HUES48 (cell line): ENCODE data around the gene MYBPHL.
"Not testable (repeated sequence)": the region's sequence is repeated elsewhere in the genome, so short reads cannot be mapped to it uniquely, and the experiment has no call there.

Experiments
- H3K27ac ChIP-seq: one replicate; pipeline ENCODE4 v1.7.0; 2013; ENCODE audit warnings: low read depth, low read length, inconsistent platforms
- H3K27me3 ChIP-seq: 2 replicates; pipeline ENCODE4 v1.6.1; 2013; ENCODE audit warnings: mild to moderate bottlenecking, low read length; ENCODE audit not compliant: control insufficient read depth, insufficient read depth
- H3K36me3 ChIP-seq: 2 replicates; pipeline ENCODE4 v1.6.1; 2013; ENCODE audit warnings: low read length; ENCODE audit not compliant: control insufficient read depth, insufficient read depth
- H3K4me1 ChIP-seq: 2 replicates; pipeline ENCODE4 v1.6.1; 2013; ENCODE audit warnings: mild to moderate bottlenecking, low read length; ENCODE audit not compliant: control insufficient read depth, insufficient read depth
- H3K4me3 ChIP-seq: 2 replicates; pipeline ENCODE4 v1.5.1; 2013; ENCODE audit warnings: mild to moderate bottlenecking, low read depth, low read length
- H3K9ac ChIP-seq: 2 replicates; pipeline ENCODE4 v1.6.1; 2013; ENCODE audit warnings: mild to moderate bottlenecking, low read depth, low read length, moderate library complexity
- H3K9me3 ChIP-seq: 2 replicates; pipeline ENCODE4 v1.6.1; 2013; ENCODE audit warnings: low read length; ENCODE audit not compliant: control insufficient read depth, insufficient read depth

Gene MYBPHL

DNA sequence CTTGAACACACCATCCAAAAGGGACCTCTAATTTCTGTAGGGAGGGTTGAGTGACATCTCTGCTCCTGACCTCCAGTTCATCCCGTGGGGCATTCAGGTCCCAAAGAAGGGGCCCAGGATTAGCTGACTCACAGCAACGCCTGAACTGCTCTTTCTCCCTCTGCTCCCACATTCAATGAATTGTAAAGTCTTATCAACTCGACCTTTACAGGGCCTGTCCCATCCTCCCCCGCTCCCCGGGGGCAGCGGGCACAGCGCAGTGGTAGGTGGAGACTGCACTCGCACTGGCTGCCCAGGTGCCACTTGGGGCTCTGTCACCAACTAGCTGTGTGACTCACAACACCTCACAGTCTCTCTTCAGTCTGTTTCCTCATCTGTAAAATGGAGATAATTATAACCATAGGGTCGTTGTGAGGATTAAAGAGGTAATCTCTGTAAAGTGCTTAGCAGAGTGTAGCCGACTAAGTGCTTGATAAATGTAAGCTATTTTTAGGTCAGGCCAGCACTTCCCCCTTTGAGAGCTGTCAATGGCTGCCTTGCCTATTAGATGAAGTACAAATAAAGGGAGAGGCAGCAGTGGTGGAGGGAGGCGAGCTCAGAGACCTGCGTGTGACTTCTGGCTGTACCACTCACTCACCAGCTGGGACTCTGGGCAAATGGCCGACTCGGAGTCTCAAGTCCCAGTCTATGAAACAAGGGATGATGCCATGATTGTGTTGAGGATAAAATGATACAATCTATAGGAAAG is 637 bp upstream of the MYBPHL start:
- Histone ChIP-seq H3K27ac (no peak overlapping the region), H3K36me3 (peaks cover 6% of the 10 kb centered on the region), H3K9ac (no peak overlapping the region), H3K4me1 (peaks cover 15% of the 10 kb centered on the region; the same call in 1 of the 2 replicates), H3K27me3 (no peaks in the 10 kb centered on the region), H3K9me3 (no peaks in the 10 kb centered on the region), H3K4me3 (no peak overlapping the region)

DNA sequence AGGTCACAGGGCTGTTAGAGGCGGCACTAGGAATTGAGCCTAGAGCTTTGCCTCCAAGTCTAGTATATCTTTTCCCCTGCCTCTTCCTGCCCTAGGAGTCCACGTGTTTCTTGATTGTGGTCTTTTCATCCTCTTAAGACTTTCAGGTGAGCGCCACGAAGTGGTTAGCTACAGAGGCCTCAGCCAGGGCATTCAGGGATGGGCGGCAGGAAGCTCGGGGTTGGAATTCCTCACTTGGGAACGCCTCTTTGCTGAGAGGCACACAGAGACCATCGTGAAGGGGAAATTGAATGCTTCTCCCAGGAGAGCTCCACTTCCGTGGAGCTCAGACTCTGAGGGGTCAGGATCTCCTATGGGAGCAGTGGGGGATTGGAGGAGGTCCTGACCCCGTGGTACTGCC is 820 bp downstream of the MYBPHL start:
- H3K4me1 ChIP-seq, result peaks cover 15% of the 10 kb centered on the region; the same call in 1 of the 2 replicates
- not testable (repeated sequence) for H3K27me3 ChIP-seq, H3K9me3 ChIP-seq, H3K9ac ChIP-seq, H3K36me3 ChIP-seq, H3K4me3 ChIP-seq, H3K27ac ChIP-seq

DNA sequence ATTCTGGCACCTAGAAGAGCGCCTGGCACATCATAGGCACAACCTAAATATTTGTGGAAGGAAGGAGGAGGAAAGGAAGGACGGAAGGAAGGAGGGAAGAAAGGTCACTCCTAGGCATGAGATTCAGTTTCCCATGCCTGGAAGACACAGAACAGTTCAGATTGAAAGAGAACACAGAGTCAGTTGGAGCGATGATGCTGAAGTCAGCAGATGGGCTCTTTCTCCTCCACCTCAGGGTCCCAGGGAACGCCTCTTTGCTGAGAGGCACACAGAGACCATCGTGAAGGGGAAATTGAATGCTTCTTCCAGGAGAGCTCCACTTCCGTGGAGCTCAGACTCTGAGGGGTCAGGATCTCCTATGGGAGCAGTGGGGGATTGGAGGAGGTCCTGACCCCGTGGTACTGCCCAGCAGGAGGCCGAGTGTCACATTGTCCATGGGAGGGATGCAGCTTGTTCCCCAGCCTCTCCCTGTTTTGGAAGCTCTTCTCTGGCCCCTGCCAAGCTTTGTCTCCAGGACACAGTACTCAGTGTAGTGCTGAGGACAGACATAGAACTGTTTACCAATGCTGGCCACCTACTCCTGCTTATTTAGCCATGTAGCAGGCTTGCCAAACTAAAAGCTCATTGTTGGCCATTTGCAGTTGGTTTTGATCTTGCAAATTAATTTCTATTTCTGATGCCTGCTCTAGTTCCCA is 2.4 kb downstream of the MYBPHL start:
- no peak overlapping the region for H3K9ac ChIP-seq
- H3K9me3 ChIP-seq, result no peaks in the 10 kb centered on the region
- no peak overlapping the region for H3K4me3 ChIP-seq
- no peaks in the 10 kb centered on the region for H3K27me3 ChIP-seq
- no peaks in the 10 kb centered on the region for H3K36me3 ChIP-seq
- no peak overlapping the region for H3K27ac ChIP-seq
- peaks cover 15% of the 10 kb centered on the region; the same call in 1 of the 2 replicates for H3K4me1 ChIP-seq

DNA sequence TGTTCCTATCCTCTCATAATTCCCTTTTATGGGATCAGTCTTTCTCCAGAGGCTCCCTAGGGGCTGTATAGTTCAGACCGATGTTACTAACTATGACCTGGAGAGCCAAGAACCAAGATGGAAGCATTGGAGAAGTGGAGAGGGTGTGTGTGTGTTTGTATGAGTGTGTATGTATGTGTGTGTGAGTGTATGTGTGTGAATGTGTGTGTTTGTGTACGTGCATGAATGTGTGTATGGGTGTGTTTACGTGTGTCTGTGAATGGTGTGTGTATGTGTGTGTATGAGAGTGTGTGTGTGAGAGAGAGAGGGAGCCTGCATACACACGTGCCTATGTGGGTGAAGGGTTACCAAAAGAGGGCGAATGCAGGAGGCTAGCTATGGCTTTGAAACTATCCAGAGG is 4.9 kb downstream of the MYBPHL start:
- Histone ChIP-seq H3K4me3 (no peak overlapping the region), H3K27ac (no peak overlapping the region), H3K36me3 (no peaks in the 10 kb centered on the region), H3K9ac (no peak overlapping the region), H3K27me3 (no peaks in the 10 kb centered on the region), H3K4me1 (peaks cover 9% of the 10 kb centered on the region; the same call in 1 of the 2 replicates), H3K9me3 (no peaks in the 10 kb centered on the region)

DNA sequence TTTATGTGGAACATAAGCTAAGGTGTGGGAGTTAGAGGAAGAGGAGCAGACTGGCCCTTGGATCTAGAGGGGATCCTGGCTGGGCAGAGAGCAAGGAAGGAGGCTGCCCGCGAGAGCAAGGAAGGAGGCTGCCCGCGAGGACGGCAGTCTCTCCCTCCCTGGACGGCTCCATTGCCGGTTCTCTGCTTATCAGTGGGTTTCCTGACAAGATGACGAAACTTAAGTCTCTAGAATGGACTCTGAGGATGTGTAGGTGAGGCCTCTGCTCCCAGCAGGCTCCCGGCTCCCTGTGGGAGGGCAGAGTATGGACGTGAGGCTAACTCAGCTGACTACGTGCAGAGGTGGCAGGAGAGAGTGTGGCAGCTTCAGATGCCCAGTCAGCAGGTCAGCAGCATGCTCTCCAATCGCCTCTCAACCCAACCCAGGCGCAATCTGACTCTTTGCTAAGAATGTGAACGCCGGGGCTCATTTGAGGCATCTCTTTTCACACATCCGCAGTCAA is 6.1 kb downstream of the MYBPHL start:
- H3K36me3 ChIP-seq, result no peaks in the 10 kb centered on the region
- no peak overlapping the region for H3K9ac ChIP-seq
- no peak overlapping the region for H3K4me3 ChIP-seq
- H3K27ac ChIP-seq, result no peak overlapping the region
- H3K4me1 ChIP-seq, result 0 out of 2 replicates have a peak, but pooled peaks cover 2% of the 10 kb centered on the region
- H3K9me3 ChIP-seq, result no peaks in the 10 kb centered on the region
- H3K27me3 ChIP-seq, result no peaks in the 10 kb centered on the region

DNA sequence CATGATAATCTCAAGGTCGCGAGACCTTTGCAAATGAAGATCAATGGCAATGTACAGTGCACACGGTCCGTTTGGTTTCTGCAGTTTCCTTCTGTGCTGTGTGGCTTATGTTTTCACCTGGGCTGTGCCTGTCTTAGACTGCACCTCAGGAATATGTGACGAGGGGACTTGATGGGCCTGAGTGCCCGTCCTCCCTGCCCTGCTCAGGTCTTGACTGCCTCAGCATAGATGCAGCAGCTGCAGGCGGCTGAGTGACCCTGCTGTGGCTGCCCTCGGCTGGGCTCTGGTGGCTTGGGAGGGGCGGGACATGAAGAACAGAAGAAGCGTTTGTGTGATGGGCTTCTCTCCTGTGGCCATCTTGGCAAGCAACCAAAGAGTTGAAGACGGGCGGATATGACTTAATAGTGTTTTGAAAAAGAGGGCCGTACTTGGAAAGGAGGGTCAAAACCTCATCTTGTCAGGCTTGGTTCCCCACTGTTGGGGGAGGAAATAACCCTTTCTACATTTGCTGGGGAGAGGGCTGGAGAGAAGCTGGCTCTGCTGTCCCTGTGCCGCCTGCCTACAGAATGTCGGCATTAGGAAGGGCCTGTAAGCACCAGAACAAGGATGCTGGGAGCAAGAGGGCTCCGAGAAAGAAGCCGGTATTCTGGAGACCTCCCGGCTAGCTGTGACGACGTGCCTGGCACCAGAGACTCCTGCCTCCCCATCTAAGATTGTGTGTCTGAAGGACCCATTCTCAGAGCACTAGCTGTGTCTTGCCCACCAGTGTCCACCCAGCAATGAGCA is 7.1 kb downstream of the MYBPHL start:
- Histone ChIP-seq H3K9ac (no peak overlapping the region), H3K4me3 (no peak overlapping the region), H3K9me3 (no peaks in the 10 kb centered on the region), H3K4me1 (no peaks in the 10 kb centered on the region), H3K36me3 (no peaks in the 10 kb centered on the region), H3K27me3 (no peaks in the 10 kb centered on the region), H3K27ac (no peak overlapping the region)

DNA sequence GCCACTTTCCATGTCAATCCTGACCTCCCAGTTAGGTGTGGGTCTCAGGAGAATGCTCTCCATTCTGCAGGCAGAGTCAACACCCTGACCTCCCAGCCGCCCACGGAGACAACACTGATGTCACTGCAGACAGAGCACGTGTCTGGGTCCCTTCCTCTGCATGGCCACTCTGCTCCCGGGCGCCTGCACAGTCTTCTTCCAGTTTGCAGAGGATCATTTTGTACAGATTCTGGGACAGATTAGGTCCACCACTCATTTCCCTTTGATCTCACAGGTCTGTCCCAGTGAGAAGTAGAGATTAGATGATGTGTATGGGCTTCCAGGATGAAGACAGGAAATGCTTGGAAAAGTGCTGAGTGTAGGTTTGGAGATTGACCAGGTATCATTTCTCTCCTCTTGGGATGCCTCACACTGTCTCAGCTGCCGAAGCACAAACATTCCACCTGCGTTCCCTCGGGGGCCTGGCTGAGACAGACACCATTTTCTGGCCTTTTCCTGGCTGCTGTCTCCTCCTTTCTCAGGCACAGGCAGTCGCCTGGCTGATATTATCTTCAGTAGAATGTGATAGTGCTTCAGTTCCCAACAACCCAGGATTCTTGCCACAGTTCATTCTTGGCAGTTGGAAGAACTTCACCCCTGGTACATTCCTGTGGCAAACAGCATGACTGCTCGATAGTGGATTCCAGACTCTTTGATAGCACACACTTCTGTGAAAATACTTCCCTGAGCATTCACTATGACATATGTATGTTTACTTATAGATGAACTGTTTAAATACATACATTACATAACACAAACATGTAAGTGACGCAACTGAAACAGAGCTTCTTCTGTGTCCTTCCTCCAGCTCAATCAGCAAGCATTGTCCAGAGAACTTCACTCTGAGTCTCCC is 7.9 kb downstream of the MYBPHL start:
- no peaks in the 10 kb centered on the region for H3K27me3 ChIP-seq
- no peaks in the 10 kb centered on the region for H3K9me3 ChIP-seq
- H3K36me3 ChIP-seq, result no peaks in the 10 kb centered on the region
- H3K4me1 ChIP-seq, result no peaks in the 10 kb centered on the region
- H3K27ac ChIP-seq, result no peak overlapping the region
- H3K4me3 ChIP-seq, result no peak overlapping the region
- H3K9ac ChIP-seq, result no peak overlapping the region

DNA sequence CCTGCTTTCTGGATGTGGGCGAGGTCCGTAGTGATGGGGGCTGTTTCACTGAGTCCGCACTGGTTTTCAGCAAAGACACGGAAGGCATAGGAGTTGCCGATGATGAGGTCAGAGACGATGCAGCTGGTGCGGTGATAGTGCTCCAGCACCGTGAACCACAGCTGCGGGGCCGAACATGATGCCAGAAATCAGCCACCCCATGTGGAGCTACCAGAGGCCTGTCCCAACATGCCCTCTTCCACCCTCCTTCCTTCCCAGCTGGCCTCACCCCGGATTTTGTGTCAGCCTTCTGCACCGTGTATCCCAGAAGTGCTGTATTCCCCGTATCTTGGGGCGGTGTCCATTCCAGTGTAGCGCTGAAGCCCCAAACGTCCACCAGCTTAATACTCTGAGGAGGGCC is 10.0 kb downstream of the MYBPHL start:
- H3K27ac ChIP-seq, result no peak overlapping the region
- H3K36me3 ChIP-seq, result no peaks in the 10 kb centered on the region
- no peaks in the 10 kb centered on the region for H3K27me3 ChIP-seq
- H3K9me3 ChIP-seq, result no peaks in the 10 kb centered on the region
- H3K9ac ChIP-seq, result no peak overlapping the region
- no peaks in the 10 kb centered on the region for H3K4me1 ChIP-seq
- H3K4me3 ChIP-seq, result no peak overlapping the region

DNA sequence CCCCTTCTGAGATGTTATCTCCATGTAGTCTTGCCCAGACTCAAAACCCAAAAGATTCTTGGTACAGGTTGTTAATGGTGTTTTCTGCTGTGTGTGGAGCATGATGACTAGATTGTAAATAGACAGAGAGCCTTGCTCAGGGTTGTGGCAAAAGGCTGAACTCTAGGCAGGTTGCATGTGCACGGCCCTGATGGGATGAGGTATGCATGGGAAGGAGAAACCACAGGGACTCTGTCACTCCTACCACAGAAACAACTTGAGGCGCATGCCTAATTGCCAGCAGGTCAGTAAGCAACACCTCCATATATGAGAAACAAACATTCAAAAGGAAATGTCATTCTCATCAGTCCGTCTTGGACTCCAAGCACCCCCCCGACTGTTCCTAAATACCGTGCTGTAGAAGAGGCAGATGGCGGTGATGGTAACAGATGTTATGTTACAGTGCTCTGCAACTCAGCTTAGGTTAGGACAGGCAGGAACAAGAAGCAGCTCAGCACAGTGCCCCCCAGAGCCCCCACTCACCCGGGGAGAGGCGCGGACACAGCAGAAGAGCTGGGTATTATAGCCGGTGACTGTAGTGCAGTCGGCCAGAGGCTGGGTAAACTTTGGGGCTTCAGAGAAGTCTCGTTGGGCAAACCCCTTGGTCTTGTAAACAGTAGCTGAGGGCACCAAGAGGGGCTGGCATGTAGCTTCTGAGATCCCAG is 10.9 kb downstream of the MYBPHL start:
- Histone ChIP-seq H3K27ac (no peak overlapping the region), H3K9ac (no peak overlapping the region), H3K36me3 (no peaks in the 10 kb centered on the region), H3K27me3 (no peaks in the 10 kb centered on the region), H3K4me1 (no peaks in the 10 kb centered on the region), H3K9me3 (no peaks in the 10 kb centered on the region), H3K4me3 (no peak overlapping the region)

DNA sequence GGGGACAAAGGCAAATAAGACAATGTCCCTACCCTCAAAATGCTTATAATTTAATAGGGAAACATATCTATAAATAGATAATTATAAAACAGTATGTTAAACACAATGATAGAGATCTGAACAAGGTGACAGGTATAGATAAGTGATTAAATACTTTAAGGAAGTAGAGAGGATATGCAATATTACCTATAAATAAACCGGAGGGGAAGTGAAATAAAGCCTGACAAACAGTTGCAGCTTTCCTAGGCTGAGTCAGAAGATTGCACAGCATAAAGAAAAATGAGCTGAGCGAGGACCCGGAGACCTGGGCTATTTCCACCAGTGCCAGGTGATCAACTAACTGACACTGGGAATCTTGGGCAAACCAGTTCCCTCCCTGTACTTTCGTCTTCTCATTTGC is 12.3 kb downstream of the MYBPHL start:
- H3K9ac ChIP-seq, result no peak overlapping the region
- no peaks in the 10 kb centered on the region for H3K4me1 ChIP-seq
- no peak overlapping the region for H3K4me3 ChIP-seq
- no peaks in the 10 kb centered on the region for H3K36me3 ChIP-seq
- no peaks in the 10 kb centered on the region for H3K9me3 ChIP-seq
- no peak overlapping the region for H3K27ac ChIP-seq
- no peaks in the 10 kb centered on the region for H3K27me3 ChIP-seq
